ENCODE measurements around the gene CACNA1G.

GRCh38 chr17:50615828-50616227 lies 55.3 kb downstream of the CACNA1G start:
- no peak for TF ChIP-seq NFE2L1 (CRISPR knock-in tag; IDR thresholded peaks at IDR 0.05)
- no peak for TF ChIP-seq CTCF (IDR thresholded peaks at IDR 0.05)
